Forelimb muscle (tissue), 1 donor: ENCODE measurements around the gene CAMK2D. TPM values are rescaled to one million over a fixed set of nuclear protein-coding genes. Genes with fewer than 3 reads are reported as not detected.

Source experiments
- DNase-seq: peaks from one replicate; pipeline ENCODE4 v3.0.0-alpha.2; 2013; ENCODE audit warnings: low read depth
- polyA plus RNA-seq: library from polyadenylated mRNA; unstranded; fragments of 120-200 nt; gene quantifications from one replicate; pipeline ENCODE4 v1.2.1, GENCODE V29; 2013; ENCODE audit not compliant: insufficient read length

Gene CAMK2D
- polyA plus RNA-seq, 1 donor, result 172 TPM

- no peak for DNase-seq
These were observed 188.9 kb downstream of the CAMK2D start for GRCh38 chr4:113572620-113573019.

DNA sequence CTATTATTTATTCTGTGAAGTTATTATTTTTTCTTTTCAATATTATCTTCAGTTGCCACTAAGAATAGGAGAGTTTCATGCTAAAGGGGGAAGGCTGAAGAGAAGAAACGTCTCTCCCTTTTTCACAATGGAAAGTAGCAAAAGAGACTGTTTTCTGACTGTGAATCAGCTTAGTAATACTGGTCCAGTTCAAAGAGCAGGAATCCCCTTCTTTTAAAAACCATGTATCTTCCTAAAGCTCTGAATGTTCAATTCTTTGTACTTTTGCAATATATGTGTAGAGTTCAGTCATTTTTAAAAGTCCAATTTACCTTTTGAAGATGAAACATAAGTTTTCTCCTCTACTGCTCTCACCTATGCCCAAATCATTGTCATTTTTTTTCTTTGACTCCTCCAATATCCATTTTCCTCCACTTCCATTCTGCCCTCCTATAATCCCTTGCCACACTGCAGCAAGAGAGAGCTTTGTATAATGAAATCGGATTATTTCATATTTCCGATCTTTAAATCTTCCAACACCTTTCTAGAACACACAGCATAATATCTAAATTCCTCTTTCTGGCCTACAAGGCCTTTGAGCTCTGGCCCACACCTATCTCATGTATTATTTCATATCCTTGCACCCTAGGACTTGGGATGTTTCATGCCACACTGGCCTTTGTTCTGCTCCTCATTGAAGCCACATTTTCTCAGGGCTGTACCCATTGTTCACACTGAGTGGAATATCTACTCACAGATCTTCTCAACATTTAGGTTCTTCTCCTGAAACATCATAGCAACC lies 195.3 kb downstream of the CAMK2D start:
- DNase-seq, result no peak

DNA sequence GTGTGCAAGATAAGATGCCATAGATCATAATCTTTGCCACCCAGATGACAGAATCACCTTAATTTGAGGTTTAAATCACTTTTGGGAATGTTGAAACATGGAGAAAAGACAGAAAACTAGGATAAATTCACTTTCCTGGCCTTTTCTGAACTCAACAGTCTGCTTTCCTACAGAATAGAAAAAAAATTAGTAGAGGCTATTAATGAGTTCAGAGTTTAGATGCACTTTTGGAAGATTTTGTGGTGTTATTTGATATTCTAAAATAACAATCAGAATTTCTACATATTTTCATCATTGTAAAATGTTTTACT lies 195.9 kb downstream of the CAMK2D start:
- DNase-seq, result no peak

- DNase-seq, result no peak
These were observed 197.0 kb downstream of the CAMK2D start for GRCh38 chr4:113564493-113564892.

DNA sequence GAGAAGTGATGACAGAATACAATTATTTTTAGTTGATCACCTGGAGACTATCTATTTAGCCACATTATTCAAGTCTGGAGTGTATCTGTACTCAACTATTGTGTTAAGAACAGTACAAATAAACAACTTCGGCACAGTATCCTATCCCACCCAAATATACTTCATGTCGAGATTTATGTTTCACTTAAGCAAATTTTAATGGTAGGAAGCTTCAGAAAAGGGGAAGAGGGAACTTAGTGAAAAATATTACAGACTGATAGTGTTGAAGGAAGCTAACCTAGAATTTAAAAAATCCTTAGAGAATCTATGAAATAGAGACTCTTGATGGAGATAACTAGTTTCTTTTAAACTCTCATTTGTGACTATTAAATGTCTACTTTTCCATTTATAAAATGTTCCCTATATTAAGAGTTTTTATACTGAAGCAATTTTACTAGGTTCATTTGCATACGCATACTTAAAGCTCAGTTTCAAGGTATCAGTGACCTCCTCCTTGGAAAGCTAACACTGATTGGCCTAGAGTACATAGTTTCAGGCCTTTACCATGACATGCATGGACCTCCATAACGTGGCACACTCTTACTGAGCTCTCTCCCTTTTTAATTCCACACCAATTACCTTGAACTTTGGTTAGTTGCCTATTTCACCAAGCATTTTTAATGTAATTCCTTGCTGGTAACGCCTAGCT lies 197.7 kb downstream of the CAMK2D start:
- DNase-seq, result no peak

- DNase-seq, result no peak
These were observed 199.8 kb downstream of the CAMK2D start for GRCh38 chr4:113561758-113562157.

DNA sequence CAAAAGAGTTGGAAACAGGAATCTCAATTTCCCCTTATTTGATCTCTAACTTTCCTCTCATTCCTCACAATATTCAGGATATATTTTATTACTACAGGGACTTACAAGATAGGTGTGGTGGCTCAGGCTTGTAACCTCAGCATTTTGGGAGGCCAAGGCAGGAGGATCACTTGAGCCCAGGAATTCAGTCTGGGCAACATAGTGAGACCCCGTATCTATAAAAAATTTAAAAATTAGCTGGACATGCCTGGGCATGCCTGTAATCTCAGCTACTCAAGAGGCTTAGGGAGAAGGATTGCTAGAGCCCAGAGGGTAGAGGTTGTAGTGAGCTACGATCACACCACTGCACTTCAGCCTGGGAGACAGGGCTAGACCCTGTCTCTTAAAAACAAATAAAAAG lies 200.4 kb downstream of the CAMK2D start:
- DNase-seq, result no peak

DNA sequence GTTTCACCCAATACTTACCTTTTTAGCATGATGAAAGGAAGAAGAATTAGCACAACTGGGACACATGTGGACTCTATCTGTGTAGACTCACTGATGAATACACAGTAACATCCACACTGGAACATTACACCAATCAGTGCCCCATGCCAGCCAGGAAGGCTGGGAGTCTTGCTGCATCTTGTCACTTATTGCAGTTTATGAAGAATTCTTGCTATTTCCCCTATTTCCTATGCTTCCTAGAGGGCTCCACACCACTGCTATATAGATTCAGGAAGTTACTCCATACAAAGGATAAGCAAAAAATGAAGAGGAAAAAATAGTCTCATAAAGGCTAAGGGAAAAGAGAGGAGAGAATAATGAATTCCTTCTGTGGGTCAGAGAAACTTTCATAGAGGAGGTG lies 201.0 kb downstream of the CAMK2D start:
- DNase-seq, result no peak

GRCh38 chr4:113559947-113560346 lies 201.6 kb downstream of the CAMK2D start:
- DNase-seq, result no peak

DNA sequence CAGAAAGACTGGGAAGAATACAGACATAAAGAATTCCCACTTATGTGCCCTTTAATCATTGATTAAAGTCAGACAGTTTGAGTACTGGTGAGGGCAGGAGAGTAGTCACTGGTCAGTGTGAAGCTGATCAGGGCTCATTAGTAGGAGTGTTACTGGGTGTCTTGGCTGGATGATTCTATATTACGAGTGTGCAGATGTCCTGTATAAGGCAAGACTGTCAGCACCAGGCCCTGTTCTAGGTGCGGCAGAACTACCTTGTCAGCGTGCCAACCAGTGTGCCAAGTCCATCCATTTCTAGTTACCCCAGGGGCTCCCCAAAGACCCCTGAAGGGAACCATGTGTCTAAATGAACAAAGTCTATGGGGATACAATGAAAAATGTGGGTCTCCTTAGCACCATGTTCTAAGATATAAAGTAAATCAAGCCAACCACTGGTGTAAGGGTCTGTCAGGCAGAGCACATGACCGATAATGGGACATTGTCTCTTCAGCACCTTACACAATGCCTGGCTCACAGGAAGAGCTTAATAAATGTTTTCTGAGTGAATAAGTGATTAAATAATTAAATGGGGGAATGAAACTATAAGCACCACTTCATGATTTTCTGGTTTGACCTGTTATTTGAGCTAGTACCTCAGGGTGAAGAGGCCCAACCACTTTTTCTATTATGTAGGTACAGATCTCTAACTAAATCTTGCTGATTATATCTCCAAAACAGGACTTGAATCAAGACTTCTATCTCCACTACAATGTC lies 205.0 kb downstream of the CAMK2D start:
- DNase-seq, result no peak

DNA sequence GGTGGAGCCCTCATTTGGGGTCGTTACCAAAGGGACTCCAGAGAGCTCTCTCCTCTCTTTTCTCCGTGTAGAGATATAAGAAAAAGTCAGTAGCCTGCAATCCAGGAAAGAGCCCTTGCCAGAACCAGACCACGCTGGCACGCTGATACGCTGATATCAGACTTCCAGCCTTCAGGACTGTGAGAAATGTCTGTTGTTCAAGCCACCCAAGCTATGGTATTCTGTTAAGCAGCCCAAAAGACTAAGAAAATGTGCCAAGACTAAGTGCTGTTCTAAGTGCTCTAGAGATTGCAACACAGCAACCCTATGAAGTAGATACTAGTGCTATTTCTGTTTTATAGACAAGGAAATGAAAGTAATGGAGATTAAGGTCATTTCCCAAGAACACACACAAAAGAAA lies 205.7 kb downstream of the CAMK2D start:
- no peak for DNase-seq

DNA sequence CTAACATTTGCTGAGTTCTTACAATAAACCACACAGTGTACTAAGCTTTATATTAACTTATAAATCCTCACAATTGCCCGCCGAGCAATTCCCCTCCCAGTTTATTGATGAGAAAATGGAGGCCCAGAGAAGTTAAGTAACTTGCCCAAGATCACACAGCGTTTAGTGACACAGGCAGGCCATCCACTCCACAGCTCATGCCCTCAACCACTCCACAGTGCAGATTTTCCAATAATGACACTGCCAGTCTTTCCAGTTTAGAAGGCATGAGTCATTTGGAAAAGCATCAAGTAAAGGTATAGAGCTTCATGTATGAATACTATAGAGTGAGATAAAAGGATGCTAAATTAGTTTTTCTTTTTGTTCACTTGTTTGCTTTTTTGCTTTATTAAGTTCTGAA lies 208.5 kb downstream of the CAMK2D start:
- DNase-seq, result no peak

DNA sequence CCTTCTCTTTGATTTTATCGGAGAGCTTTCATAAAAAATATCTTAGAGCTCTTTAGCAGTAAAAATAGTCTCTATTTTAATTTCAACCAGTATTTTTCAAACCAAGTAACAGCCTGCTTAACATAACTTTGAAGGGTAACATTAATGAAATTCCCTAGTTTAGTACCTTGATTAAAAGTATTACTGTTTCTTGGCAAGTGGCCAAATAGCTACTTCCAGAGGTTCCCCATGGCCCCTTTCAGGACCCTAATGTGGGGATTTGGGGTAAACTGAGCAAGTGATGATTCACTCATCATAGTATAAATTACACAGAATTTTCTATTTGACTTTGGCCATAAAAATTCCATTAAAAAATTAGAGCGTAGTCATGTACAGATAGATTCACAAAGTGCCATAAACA lies 211.0 kb downstream of the CAMK2D start:
- DNase-seq, result no peak

DNA sequence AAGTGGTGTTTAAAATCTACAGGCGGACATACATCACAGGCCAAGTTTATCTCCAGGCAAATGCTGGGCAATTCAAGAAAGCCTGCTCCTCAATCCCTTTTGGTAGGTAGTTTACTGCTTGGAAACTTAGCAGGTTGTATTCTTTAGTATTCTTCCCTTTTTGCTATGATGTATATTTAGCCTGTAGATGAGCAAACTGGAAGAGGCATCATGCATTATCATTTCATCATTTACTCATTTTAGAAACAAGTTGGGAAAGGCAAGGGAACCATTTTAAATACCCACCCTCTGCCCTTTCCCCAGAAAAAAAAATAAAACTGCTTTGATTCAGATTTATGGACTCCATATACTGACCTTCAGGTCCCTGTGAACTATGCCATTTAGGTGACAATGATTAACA lies 213.2 kb downstream of the CAMK2D start:
- no peak for DNase-seq

GRCh38 chr4:113547487-113548042 lies 214.0 kb downstream of the CAMK2D start:
- peak; percentile 65 for DNase-seq

DNA sequence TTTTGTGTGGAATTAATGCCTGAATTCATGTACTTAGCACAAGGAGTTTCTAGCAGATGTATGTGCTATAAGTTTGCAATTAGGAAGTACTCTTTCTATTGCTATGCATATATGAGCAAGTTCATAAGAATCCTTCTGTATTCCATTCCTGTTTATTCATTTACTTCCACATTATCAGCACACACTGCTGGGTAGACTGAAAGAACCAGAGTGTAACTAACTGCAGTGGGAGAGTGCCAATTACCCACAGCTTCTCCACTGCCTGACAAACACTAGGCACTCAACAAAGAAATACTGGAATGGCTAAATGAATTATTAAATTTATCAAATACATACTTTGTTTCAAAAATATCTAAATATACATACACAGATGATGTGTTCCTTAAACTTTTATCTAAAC lies 219.6 kb downstream of the CAMK2D start:
- no peak for DNase-seq

GRCh38 chr4:113540859-113541258 lies 220.7 kb downstream of the CAMK2D start:
- DNase-seq, result peak; percentile 39

GRCh38 chr4:113539408-113539807 lies 222.1 kb downstream of the CAMK2D start:
- DNase-seq, result no peak

- peak; percentile 73 for DNase-seq
These were observed 223.9 kb downstream of the CAMK2D start for GRCh38 chr4:113537628-113538027.

DNA sequence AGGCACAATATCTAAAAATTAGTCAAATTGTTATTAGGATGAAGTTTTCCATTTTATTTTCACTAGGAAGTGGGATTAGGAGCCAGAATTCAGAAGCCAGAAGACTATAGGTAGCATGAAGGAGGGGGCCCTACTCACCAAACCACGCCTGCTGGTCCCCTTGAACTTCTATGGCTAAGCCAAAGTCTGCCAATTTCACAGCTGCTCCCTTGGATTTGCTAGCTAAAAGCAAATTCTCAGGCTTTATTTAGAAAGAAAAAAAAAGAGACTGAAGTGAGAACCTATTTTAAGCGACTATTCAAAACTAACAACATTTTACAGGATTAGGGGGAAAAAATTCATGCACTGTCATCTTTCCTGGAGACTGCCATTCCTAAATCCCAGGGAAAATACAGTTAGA lies 224.3 kb downstream of the CAMK2D start:
- DNase-seq, result no peak

- DNase-seq, result peak; percentile 49
These were observed 226.8 kb downstream of the CAMK2D start for GRCh38 chr4:113534711-113535110.

DNA sequence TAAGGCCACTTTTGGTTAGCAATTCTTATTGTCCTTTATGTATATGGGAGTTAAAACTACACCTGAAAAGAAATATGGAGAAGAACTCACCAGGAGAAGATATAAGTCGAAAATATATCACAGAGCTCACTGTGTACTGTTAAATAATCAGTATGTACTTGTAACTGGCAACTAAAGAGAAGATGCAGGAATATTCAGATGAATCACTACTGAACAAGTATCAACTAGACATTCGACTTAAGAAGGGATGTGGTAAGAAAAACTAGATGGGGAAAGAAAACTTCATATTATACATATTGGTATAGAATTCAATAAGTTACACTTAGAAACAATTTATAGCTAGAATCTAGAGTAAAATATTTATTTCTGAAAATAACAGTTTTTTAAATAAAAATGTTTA lies 230.0 kb downstream of the CAMK2D start:
- DNase-seq, result no peak

GRCh38 chr4:113528395-113528794 lies 233.1 kb downstream of the CAMK2D start:
- DNase-seq, result no peak
